HG03064 (cell line): ENCODE data around the gene ANKRD24.
"Not testable (repeated sequence)": the region's sequence is repeated elsewhere in the genome, so short reads cannot be mapped to it uniquely, and the experiment has no call there.

Experiments used
- ATAC-seq: cut with Tn5 transposase; IDR thresholded peaks from one replicate; pipeline ENCODE4 v1.9.1; 2021; ENCODE audit warnings: low read depth; ENCODE audit not compliant: unreplicated experiment

ANKRD24 gene

GRCh38 chr19:4197625-4198466, 15.4 kb downstream of the ANKRD24 start:
- no peak for ATAC-seq

GRCh38 chr19:4198467-4199126, 16.1 kb downstream of the ANKRD24 start:
- no peak for ATAC-seq

DNA sequence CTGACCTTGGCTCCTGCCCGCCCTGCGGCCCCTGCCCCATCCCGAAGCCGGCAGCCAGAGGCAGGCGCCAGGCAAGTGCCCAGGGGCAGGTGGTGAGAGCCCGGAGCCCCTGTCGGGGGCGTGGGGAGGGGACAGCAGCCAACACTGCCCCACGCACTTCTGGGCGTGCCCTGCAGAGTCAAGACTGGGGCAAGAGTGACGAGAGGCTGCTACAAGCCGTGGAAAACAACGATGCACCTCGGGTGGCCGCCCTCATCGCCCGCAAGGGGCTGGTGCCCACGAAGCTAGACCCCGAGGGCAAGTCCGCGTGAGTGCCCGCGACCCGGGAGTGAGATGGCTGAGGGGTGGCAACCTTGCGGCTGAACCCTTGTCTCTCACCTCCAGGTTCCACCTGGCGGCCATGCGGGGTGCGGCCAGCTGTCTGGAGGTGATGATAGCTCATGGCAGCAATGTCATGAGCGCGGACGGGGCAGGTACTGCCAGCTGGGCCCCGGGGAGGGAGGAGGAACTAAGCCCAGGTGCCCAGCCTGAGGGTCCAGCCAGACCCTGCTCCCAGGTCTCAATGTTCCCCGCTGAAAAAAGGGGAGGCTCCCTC, 17.3 kb downstream of the ANKRD24 start:
- ATAC-seq, result no peak

DNA sequence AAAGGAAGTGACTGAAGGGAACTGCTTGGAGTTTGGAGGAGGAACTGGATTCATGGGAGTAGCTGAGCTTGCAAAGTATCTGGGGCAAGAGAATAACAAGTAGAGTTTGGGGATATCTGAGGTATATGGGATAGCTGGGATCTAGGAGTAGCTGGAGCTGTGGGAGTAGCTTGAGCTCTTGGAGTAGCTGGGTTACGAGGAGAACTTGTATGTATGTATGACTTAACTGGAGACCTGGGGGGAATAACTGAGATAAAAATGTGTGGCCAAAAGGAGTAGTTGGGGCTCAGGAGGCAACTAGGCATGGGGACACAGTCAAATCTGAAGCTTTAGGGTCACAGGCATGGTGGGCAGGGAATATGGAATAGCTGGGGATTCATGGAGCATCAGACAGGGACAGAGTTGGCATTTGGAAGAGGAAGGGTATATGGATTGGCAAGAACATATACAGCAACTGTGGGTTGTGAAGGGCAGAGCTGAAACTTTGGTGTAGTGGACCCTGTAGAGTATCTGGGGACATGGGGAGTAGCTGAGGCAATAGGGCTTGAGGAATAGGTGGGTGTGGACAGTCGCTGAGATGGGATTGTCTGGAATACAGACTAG, 18.6 kb downstream of the ANKRD24 start:
- no peak for ATAC-seq

DNA sequence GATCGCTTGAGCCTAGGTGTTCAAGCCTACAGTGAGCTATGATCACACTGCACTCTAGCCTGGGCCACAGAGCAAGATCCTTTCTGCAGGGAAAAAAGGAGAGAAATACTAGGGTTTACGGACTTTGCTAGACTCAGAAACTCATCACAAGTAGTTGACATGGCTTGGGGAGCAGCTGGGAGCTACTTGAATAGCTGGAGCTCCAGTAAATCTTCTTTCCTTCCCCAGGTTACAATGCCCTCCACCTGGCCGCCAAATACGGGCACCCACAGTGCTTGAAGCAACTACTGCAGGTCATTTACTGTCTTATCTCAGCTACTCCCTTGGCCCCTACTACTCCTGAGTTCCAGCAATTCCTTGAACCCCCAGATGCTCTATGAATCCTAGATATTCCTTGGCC, 19.3 kb downstream of the ANKRD24 start:
- ATAC-seq, result no peak

DNA sequence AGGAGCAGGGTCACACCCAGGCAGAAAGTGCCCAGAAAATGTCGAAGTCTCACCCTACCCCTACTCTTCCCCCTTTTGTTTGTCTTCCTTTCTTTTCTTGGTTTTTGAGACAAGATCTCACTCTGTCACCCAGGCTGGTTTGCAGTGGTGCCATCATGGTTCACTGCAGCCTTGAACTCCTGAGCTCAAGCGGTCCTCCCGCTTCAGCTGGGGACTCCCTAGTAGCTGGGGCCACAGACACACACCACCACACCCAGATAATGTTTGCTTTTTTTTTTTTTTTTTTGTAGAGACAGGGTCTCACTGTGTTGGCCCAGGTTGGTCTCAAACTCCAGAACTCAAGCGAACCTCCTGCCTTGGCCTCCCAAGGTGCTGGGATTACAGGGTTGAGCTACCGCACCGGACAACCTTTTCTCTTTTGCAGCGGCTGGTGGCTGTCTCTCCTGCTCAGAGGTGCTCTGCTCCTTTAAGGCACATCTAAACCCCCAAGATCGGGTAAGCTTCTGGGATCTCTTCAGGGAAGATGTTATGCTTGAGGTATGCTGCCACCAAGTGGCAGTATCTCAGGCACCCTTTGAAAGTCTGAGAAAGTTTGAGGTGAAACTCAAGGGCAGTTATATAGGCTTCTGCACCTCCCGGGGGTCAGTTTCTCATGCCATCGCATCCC, 24.5 kb downstream of the ANKRD24 start:
- ATAC-seq, result no peak

DNA sequence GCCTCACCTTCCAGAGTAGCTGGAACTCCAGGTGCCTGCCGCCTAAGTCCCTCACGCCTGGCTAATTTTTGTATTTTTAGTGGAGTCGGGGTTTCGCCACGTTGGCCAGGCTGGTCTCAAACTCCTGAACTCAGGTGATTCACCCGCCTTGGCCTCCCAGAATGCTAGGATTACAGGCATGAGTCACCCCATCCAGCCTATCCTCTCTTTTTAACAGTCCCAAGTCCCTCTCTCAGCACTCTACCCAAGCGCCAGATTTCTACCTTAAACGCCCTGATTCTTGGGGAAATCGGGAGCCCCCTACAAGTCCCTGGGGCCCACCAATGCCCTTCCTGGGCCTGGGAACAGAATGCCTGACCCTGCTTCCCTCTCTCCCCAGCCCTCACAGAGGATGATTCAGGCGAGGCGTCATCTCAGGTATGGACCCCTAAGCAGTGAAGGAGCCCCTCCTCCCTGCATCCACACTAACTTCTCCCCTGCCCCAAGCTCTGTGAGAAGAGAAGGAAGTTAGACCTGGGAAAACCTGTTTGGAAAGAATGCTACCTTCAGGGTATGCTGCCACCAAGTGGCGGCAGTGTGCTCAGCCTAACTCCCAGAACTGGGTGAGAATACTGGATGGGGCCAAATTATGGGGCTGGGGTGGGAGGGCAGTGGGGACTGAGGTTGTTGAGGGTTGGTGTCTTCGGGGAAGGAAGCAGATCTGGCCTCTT, 26.1 kb downstream of the ANKRD24 start:
- no peak for ATAC-seq

DNA sequence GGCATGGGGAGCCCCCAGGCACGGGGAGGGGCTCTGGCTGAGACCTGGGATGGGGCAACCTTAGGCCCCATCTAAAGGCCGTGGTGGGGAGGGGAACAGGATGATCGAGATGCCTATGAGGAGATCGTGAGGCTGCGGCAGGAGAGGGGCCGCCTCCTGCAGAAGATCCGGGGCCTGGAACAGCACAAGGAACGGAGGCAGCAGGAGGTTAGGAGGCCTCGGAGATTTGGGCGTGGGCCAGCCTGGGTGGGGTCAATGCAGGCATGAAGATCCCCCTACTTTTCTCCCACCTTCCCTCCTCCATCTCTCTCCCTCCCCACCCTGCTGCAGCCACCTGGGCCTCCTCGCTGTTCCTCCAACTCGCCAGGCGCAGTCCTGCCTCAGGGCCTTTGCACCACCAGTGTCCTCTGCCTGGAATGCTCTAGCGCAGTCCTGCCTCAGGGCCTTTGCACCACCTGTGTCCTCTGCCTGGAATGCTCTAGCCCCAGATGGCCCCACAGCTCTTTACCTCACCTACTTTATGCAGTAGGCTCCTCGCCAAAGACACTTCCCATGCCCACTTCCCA, 27.8 kb downstream of the ANKRD24 start:
- ATAC-seq, result no peak

- no peak for ATAC-seq
These were observed 30.6 kb downstream of the ANKRD24 start for GRCh38 chr19:4213116-4213515.

- ATAC-seq, result no peak
These were observed 33.3 kb downstream of the ANKRD24 start for GRCh38 chr19:4215807-4216206.

DNA sequence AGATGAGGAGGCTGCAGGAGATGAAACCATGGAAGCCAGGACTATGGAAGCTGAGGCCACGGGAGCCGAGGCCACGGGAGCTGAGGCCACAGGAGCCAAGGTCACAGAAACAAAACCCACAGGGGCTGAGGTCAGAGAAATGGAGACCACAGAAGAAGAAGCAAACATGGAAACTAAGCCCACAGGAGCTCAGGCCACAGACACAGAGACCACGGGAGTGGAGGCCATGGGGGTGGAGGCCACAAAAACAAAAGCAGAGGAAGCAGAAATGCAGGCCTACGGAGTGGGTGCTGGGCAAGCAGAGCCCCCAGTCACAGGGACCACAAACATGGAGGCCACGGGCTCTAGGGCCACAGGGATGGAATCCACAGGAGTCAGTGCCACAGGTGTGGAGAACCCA, 34.4 kb downstream of the ANKRD24 start:
- no peak for ATAC-seq

- ATAC-seq, result no peak
These were observed 35.2 kb downstream of the ANKRD24 start for GRCh38 chr19:4217429-4218264.

DNA sequence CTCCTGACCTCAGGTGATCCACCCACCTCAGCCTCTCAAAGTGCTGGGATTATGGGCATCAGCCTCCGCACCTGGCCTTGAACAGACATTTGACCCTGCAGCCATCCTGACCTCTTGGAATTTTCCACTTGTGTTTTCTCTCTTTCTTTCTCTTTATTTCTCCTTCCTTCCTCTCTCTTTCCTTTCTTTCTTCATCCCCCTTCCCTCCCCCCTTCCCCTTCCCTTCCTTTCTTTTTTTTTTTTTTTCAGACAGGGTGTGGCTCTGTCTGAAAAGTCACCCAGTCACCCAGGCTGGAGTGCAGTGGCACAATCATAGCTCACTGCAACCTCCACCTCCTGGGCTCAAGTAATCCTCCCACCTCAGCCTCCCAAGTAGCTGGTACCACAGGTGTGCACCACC, 36.0 kb downstream of the ANKRD24 start:
- not testable (repeated sequence) for ATAC-seq

DNA sequence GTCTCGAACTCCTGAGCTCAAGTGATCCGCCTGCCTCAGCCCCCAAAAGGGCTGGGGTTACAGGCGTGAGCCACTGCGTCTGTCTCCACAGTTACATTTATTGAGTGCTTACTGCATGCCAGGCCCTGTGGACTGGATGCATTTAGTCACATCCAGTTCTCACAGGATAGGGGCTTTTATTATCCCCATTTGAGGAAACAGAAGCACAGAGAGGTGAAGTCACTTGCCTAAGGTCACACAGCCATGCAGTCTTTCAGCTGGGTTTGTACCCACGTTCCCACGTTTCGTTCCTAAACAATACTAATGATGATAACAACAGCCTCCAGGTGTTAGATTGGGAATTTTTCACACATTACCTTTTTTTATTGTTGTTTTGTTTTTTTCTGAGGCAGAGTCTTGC, 37.7 kb downstream of the ANKRD24 start:
- no peak for ATAC-seq

- ATAC-seq, result no peak
These were observed 42.0 kb downstream of the ANKRD24 start for GRCh38 chr19:4224470-4224869.

- no peak for ATAC-seq
These were observed 43.4 kb downstream of the ANKRD24 start for GRCh38 chr19:4225885-4226284.

DNA sequence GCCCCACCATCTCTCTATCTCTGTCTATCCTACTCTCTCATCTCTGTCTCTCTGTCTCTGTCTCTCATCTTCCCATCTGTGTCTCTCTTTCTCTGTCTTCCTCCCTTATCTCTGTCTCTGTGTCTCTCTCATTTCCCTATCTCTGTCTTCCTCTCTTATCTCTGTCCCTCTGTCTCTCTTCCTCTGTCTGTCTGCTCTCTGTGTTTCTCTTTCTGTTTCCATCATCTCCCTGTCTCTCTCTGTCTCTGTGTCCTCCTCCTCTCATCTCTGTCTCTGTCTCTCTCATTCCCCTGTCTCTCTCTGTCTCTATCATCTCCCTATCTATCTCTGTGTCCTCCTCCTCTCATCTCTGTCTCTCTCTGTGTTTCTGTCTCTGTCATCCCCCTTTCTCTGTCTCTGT, 45.3 kb downstream of the ANKRD24 start:
- ATAC-seq, result no peak

DNA sequence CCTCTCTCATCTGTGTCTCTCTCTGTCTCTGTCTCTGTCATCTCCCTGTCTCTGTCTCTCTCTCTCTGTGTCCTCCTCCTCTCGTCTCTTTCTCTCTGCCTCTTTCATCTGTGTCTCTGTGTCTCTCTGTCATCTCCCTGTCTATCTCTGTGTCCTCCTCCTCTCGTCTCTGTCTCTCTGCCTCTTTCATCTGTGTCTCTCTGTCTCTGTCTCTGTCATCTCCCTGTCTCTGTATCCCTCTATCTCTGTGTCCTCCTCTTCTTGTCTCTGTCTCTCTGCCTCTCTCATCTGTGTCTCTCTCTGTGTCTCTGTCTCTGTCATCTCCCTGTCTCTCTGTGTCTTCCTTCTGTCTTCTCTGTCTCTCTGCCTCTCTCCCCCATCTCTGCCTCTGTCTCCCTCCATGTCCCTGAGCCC, 46.3 kb downstream of the ANKRD24 start:
- ATAC-seq, result no peak
